ENCODE data around the gene FLVCR2. TPM values are rescaled to one million over a fixed set of nuclear protein-coding genes. Genes with fewer than 3 reads are reported as not detected.

FLVCR2 gene
- total RNA-seq, 1 donor from 2014 or later: 3.7 TPM

DNA sequence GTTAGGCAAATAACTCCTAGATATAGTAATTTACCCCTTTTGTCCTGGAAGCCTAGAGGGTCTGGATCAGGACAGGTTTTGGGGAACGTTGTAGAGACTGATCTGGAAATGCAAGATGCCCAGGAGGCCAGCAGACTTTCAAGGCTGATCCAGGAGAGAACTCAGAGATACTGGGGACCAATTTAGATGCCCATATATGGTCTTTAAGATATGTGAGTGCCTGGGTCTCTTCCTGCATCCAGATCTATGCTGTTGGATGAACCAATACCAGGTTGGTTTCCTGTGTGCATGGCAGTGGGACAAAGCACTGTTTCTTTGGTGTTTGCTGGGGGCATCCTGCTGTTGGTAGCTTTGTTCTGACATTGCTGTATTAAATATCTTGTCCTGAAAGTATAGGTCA is 76.8 kb downstream of the FLVCR2 start:
- Histone ChIP-seq H3K4me1 (peaks cover 8% of the 10 kb centered on the region), H3K36me3 (peaks cover 0 to 36% of the 10 kb centered on the region in 2 donors), H3K9me3 (no peaks in the 10 kb centered on the region), H3K27ac (no peak overlapping the region), H3K27me3 (no peaks in the 10 kb centered on the region), H3K4me3 (no peak overlapping the region)
- TF ChIP-seq POLR2AphosphoS5 (IDR thresholded peaks at IDR 0.05; ENCODE audit: insufficient read depth in 1 of 2, low read depth in 1 of 2) (no peak), POLR2A (IDR thresholded peaks at IDR 0.05) (no peak)
- TF ChIP-seq, protein P1, sequence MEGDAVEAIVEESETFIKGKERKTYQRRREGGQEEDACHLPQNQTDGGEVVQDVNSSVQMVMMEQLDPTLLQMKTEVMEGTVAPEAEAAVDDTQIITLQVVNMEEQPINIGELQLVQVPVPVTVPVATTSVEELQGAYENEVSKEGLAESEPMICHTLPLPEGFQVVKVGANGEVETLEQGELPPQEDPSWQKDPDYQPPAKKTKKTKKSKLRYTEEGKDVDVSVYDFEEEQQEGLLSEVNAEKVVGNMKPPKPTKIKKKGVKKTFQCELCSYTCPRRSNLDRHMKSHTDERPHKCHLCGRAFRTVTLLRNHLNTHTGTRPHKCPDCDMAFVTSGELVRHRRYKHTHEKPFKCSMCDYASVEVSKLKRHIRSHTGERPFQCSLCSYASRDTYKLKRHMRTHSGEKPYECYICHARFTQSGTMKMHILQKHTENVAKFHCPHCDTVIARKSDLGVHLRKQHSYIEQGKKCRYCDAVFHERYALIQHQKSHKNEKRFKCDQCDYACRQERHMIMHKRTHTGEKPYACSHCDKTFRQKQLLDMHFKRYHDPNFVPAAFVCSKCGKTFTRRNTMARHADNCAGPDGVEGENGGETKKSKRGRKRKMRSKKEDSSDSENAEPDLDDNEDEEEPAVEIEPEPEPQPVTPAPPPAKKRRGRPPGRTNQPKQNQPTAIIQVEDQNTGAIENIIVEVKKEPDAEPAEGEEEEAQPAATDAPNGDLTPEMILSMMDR (IDR thresholded peaks at IDR 0.05): no peak
- intact Hi-C loops (cut with DNase I): no loop called here
- DNase-seq (ENCODE audit: extremely low spot score in 2 of 2): no peak

DNA sequence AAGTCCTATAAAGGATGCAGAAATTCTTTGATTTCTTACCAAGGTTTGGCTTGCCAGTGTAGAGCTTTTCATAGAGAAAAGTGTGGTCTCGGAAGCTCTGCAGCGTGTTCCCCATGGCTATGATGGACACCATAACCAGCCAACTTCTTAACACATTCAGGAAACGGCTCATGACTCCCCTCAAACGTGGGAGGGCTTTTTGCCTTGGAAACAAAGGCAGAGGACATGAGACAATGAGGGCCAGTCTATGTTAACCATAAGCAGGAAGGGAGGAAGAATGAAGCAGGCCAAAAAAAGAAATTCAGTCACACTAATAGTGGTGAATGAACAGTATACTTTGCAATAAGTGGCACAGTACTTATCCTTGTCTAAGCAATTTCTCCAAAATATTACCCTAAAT is 78.9 kb downstream of the FLVCR2 start:
- TF ChIP-seq POLR2A (IDR thresholded peaks at IDR 0.05): no peak
- TF ChIP-seq, protein P1 (IDR thresholded peaks at IDR 0.05): no peak
- no peak for TF ChIP-seq POLR2AphosphoS5 (IDR thresholded peaks at IDR 0.05; ENCODE audit: insufficient read depth in 1 of 2, low read depth in 1 of 2)
- Histone ChIP-seq H3K27ac (no peak overlapping the region), H3K4me3 (no peak overlapping the region), H3K9me3 (no peaks in the 10 kb centered on the region), H3K36me3 (peaks cover 0 to 15% of the 10 kb centered on the region in 2 donors), H3K4me1 (peaks cover 18% of the 10 kb centered on the region), H3K27me3 (no peaks in the 10 kb centered on the region)
- DNase-seq (ENCODE audit: extremely low spot score in 2 of 2): no peak
- intact Hi-C loops (cut with DNase I): no loop called here

DNA sequence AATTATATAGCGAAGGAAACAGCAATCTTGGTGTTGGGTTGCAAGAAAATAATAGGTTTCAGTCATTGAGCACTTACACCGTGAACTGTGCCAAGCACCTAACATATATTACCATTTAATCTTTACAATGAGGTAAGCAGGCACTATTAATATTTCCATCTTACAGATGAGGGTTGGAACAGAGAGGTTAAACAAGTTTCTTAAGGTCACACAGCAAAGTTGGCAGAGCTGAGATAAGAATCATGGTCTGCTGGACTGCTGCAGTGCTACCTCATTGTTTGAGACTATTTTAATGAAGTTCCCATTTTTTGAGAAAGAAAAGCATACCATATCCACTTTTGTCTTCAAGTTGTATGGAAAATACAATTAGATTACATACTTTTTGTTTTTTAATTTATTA is 80.5 kb downstream of the FLVCR2 start:
- no peak overlapping the region for H3K27ac ChIP-seq
- peaks cover 0 to 18% of the 10 kb centered on the region in 2 donors for H3K36me3 ChIP-seq
- peaks cover 23% of the 10 kb centered on the region for H3K4me1 ChIP-seq
- no peaks in the 10 kb centered on the region for H3K9me3 ChIP-seq
- DNase-seq (ENCODE audit: extremely low spot score in 2 of 2): no peak
- intact Hi-C loops (cut with DNase I): no loop called here
- no peak overlapping the region for H3K4me3 ChIP-seq
- no peaks in the 10 kb centered on the region for H3K27me3 ChIP-seq
- TF ChIP-seq POLR2AphosphoS5 (IDR thresholded peaks at IDR 0.05; ENCODE audit: insufficient read depth in 1 of 2, low read depth in 1 of 2) (no peak), POLR2A (IDR thresholded peaks at IDR 0.05) (no peak)
- TF ChIP-seq, protein P1 (IDR thresholded peaks at IDR 0.05): no peak

DNA sequence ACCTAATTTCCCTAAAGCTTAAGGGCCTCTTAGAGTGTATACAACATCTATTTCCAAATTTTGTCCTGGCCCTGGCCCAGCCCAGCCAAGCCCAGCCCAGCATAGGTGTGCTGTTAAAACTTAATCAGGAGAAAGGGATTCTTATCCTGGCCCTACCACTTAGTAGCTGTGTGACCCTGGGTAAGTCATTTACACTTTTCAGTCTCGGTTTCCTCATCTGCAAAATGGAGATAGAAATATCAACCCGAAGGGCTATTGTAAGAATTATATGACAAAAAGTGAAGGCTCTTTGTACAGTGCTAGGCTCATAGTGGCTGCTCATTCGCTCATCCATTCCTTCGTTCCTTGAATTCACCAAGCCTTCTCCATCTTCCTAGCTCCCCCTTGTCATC is 81.8 kb downstream of the FLVCR2 start:
- H3K4me3 ChIP-seq: peak overlapping the region; percentile 76 to 97
- TF ChIP-seq, protein P1 (IDR thresholded peaks at IDR 0.05): no peak
- H3K9me3 ChIP-seq: no peaks in the 10 kb centered on the region
- H3K27me3 ChIP-seq: no peaks in the 10 kb centered on the region
- peaks cover 23% of the 10 kb centered on the region for H3K4me1 ChIP-seq
- peak overlapping the region; percentile 89 for H3K27ac ChIP-seq
- intact Hi-C loops (cut with DNase I): no loop called here
- DNase-seq (ENCODE audit: extremely low spot score in 2 of 2): no peak
- peaks cover 0 to 15% of the 10 kb centered on the region in 2 donors for H3K36me3 ChIP-seq

DNA sequence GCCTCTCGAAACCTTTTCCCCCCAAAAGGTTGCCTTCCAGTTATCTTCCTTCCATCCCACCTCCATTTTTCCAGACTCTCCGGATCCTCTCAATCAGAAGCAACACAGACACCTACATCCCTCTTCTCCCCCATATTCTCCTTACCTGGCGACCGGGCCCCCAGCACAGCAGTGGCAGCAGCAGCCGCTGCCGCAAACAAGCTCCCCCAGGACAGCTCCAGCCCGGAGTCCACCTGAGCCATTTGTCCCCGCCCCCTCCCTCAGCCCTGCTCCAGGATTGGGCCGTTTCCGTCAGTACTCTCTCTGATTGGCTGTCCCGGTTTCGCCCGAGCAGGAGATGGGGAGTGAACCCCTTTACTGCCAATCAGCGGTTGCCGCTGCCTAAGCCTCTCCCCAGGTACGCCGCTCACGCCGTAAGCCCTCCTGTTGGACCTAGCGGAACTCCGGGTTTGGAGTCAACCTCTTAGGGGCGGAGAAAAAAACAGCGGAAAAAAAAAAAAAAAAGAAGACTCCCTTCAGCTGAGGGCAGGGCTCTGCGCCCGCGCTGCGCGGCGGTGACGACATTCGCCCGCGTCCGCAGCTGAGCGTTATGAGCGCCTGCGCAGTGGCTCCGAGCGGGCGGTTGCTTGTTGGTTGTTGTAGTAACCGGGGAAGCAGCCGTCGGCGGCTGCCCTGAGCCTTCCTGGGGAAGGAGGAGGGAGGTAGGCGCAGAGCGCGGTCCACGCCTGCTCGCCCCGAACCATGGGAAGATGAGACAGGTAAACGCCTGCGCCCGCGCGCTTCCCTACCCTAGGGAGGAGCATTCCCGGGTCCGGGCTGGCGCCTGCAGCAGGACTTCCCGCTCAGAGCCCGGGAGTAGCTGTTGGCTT is 82.4 kb downstream of the FLVCR2 start, which contains the start of the genes ERG28 and TTLL5:
ERG28 (minus strand) TSS at position 247 of the 869 bp plus-strand sequence. CDS start 3,374 bp downstream, outside the sequence.
TTLL5 (plus strand) TSS at position 617 of the 869 bp plus-strand sequence. CDS start 1,904 bp downstream, outside the sequence.
- Histone ChIP-seq H3K27ac (peak within 1 kb of the TSS; percentile 89), H3K4me3 (peak within 1 kb of the TSS; percentile 76 to 97), H3K27me3 (no peaks in the 10 kb centered on the region), H3K4me1 (peaks cover 23% of the 10 kb centered on the region), H3K36me3 (peaks cover 0 to 15% of the 10 kb centered on the region in 2 donors), H3K9me3 (no peaks in the 10 kb centered on the region)
- TF ChIP-seq POLR2AphosphoS5 (IDR thresholded peaks at IDR 0.05; ENCODE audit: insufficient read depth in 1 of 2, low read depth in 1 of 2) (peak; percentile 90 to 97), POLR2A (IDR thresholded peaks at IDR 0.05) (peak in 1 of 2 donors; percentile 65)
- TF ChIP-seq, protein P1 (IDR thresholded peaks at IDR 0.05): no peak
- peak; percentile 99 to 100 for DNase-seq (ENCODE audit: extremely low spot score in 2 of 2)
- intact Hi-C loops (cut with DNase I): no loop called here

All from vagina (tissue), 2 donors.